ENCODE results near the gene LYSMD2. TPM values are rescaled to one million over a fixed set of nuclear protein-coding genes. Genes with fewer than 3 reads are reported as not detected.

Gene LYSMD2
- polyA plus RNA-seq, 1 of the 3 experiments (the other 2 are of a cell fraction) = 10.3 TPM

GRCh38 chr15:51750186-51750585, 12.7 kb upstream of the LYSMD2 start:
- H3K4me2 ChIP-seq = no peak overlapping the region
- CTCF ChIA-PET = interaction anchor here (1.3 to 2.1 kb wide), 3 partner anchors 11 to 26 kb away, joined by 3 to 8 read pairs (median 5); no protein-coding TSS in a partner anchor
- no peak for DNase-seq
- no peaks in the 10 kb centered on the region for H3K9me3 ChIP-seq
- whole genome bisulfite sequencing (ENCODE audit: low lambda C conversion rate) = 64% methylated on average over 4 of the region's 4 CpGs
- no peak overlapping the region for H2AFZ ChIP-seq (ENCODE audit: low read depth)
- peaks cover 16% of the 10 kb centered on the region; the same call in 1 of the 2 replicates for H3K79me2 ChIP-seq (ENCODE audit: insufficient read depth)
- no peaks in the 10 kb centered on the region for H3K36me3 ChIP-seq (replicated peaks in 1 of 2; ENCODE audit: control insufficient read depth in 1 of 2, insufficient read depth in 2 of 2, low read length in 1 of 2)
- POLR2A ChIA-PET = interaction anchor here (1.0 kb wide), 1 partner anchor 13 kb away, joined by 3 read pairs; the partner anchor contains the start of gene LYSMD2
- H3K27me3 ChIP-seq (ENCODE audit: insufficient read depth) = no peaks in the 10 kb centered on the region; the same call in 1 of the 2 replicates
- no peak overlapping the region for H3K4me3 ChIP-seq (ENCODE audit: low read depth in 2 of 2, low read length in 1 of 2)
- H3K9ac ChIP-seq = no peak overlapping the region
- H3K4me1 ChIP-seq (ENCODE audit: control insufficient read depth in 1 of 2, insufficient read depth in 2 of 2, low read depth in 1 of 2, low read length in 1 of 2) = peaks cover 4 to 5% of the 10 kb centered on the region in 2 experiments; a peak in 2 of 4 replicates
- no peaks in the 10 kb centered on the region for H3K9me2 ChIP-seq
- TF ChIP-seq GATA2 (CRISPR knock-in tag; IDR thresholded peaks at IDR 0.05) (no peak), TAF1 (IDR thresholded peaks at IDR 0.05; ENCODE audit: borderline replicate concordance, low read depth, low read length) (no peak), MAX (IDR thresholded peaks at IDR 0.05; ENCODE audit: low read depth) (no peak), POLR2AphosphoS5 (IDR thresholded peaks at IDR 0.05; ENCODE audit: low read depth, low read length) (no peak), RAD21 (IDR thresholded peaks at IDR 0.05; ENCODE audit: low read length) (no peak)
- H3F3A ChIP-seq (replicated peaks; ENCODE audit: insufficient read depth) = no peaks in the 10 kb centered on the region
- H3K27ac ChIP-seq (ENCODE audit: low read depth in 2 of 2, low read length in 1 of 2) = no peak overlapping the region
- no peaks in the 10 kb centered on the region for H4K20me1 ChIP-seq (ENCODE audit: insufficient read depth)

GRCh38 chr15:51749307-51749706, 11.9 kb upstream of the LYSMD2 start:
- POLR2A ChIA-PET = no interaction called here

More at GRCh38 chr15:51749307-51749706, 11.9 kb upstream of the LYSMD2 start:
- 71% methylated on average over 5 of the region's 5 CpGs for WGBS (ENCODE audit: low lambda C conversion rate)
- Histone ChIP-seq H3K4me3 (ENCODE audit: low read depth in 2 of 2, low read length in 1 of 2) (no peak overlapping the region), H3K4me2 (no peak overlapping the region), H3K36me3 (replicated peaks in 1 of 2; ENCODE audit: control insufficient read depth in 1 of 2, insufficient read depth in 2 of 2, low read length in 1 of 2) (no peaks in the 10 kb centered on the region), H3K27ac (ENCODE audit: low read depth in 2 of 2, low read length in 1 of 2) (no peak overlapping the region), H3K9ac (no peak overlapping the region), H4K20me1 (ENCODE audit: insufficient read depth) (no peaks in the 10 kb centered on the region), H3K27me3 (ENCODE audit: insufficient read depth) (no peaks in the 10 kb centered on the region; the same call in 1 of the 2 replicates), H3K9me3 (no peaks in the 10 kb centered on the region), H3F3A (replicated peaks; ENCODE audit: insufficient read depth) (no peaks in the 10 kb centered on the region), H3K79me2 (ENCODE audit: insufficient read depth) (peaks cover 16% of the 10 kb centered on the region; the same call in 1 of the 2 replicates), H2AFZ (ENCODE audit: low read depth) (no peak overlapping the region), H3K9me2 (no peaks in the 10 kb centered on the region), H3K4me1 (ENCODE audit: control insufficient read depth in 1 of 2, insufficient read depth in 2 of 2, low read depth in 1 of 2, low read length in 1 of 2) (peaks cover 4 to 5% of the 10 kb centered on the region in 2 experiments; a peak in 2 of 4 replicates)
- CTCF ChIA-PET = interaction anchor here (1.5 to 2.1 kb wide), 2 partner anchors 10 to 26 kb away, joined by 3 to 5 read pairs; no protein-coding TSS in a partner anchor
- no peak for TF ChIP-seq EP300 (IDR thresholded peaks at IDR 0.05; ENCODE audit: borderline replicate concordance in 1 of 2, low read depth in 1 of 2, low read length in 1 of 2)
- no peak for TF ChIP-seq SMC3 (IDR thresholded peaks at IDR 0.05; ENCODE audit: low read depth, low read length)
- no peak for TF ChIP-seq ZBTB33 (IDR thresholded peaks at IDR 0.05; ENCODE audit: borderline replicate concordance, low read depth)
- TF ChIP-seq FOSL2 (IDR thresholded peaks at IDR 0.05; ENCODE audit: borderline replicate concordance, low read depth) = no peak
- TF ChIP-seq FOXM1 (IDR thresholded peaks at IDR 0.05; ENCODE audit: low read depth) = no peak
- TF ChIP-seq EZH2phosphoT487 (IDR thresholded peaks at IDR 0.05; ENCODE audit: borderline replicate concordance, low read depth) = no peak
- no peak for DNase-seq
